ENCODE measurements around the gene PRSS35. TPM values are rescaled to one million over a fixed set of nuclear protein-coding genes. Genes with fewer than 3 reads are reported as not detected.
"Not testable (repeated sequence)": the region's sequence is repeated elsewhere in the genome, so short reads cannot be mapped to it uniquely, and the experiment has no call there.

Gene PRSS35
- total RNA-seq, 1 donor, result 3.5 TPM

- no peak overlapping the region for H3K4me3 ChIP-seq (ENCODE audit: low read depth, low read length)
- no peak for DNase-seq (ENCODE audit: low read depth)
- TF ChIP-seq, protein P1, sequence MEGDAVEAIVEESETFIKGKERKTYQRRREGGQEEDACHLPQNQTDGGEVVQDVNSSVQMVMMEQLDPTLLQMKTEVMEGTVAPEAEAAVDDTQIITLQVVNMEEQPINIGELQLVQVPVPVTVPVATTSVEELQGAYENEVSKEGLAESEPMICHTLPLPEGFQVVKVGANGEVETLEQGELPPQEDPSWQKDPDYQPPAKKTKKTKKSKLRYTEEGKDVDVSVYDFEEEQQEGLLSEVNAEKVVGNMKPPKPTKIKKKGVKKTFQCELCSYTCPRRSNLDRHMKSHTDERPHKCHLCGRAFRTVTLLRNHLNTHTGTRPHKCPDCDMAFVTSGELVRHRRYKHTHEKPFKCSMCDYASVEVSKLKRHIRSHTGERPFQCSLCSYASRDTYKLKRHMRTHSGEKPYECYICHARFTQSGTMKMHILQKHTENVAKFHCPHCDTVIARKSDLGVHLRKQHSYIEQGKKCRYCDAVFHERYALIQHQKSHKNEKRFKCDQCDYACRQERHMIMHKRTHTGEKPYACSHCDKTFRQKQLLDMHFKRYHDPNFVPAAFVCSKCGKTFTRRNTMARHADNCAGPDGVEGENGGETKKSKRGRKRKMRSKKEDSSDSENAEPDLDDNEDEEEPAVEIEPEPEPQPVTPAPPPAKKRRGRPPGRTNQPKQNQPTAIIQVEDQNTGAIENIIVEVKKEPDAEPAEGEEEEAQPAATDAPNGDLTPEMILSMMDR (IDR thresholded peaks at IDR 0.05; ENCODE audit: insufficient read depth, low read length), result no peak
These were observed 41.7 kb upstream of the PRSS35 start for GRCh38 chr6:83470587-83470986.

DNA sequence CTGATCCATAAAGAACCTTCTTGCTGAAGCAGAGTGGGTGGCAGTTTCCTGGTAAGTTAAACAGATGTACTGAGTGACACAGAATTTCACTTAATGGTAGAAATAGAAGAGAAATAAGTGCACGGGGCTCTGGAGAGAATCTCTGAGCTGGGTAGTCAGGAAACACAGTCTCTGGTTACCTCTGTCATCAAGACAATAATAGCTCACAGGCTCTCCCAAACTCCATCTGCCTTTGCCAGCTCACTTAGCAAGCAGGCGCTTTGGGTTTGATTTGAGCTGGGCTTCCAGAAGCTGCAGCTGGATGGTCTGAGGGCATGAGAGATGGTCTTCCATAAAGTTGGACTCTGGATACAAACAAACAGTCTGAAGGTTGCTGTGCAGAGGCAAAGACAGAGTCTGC is 39.6 kb upstream of the PRSS35 start:
- TF ChIP-seq, protein P1 (IDR thresholded peaks at IDR 0.05; ENCODE audit: insufficient read depth, low read length), result no peak
- no peak for DNase-seq (ENCODE audit: low read depth)
- H3K4me3 ChIP-seq (ENCODE audit: low read depth, low read length), result no peak overlapping the region

GRCh38 chr6:83474309-83474708 is 38.0 kb upstream of the PRSS35 start:
- DNase-seq (ENCODE audit: low read depth), result peak; percentile 12
- no peak overlapping the region for H3K4me3 ChIP-seq (ENCODE audit: low read depth, low read length)

GRCh38 chr6:83476971-83477370 is 35.4 kb upstream of the PRSS35 start:
- DNase-seq (ENCODE audit: low read depth), result no peak
- H3K4me3 ChIP-seq (ENCODE audit: low read depth, low read length), result no peak overlapping the region
- TF ChIP-seq, protein P1 (IDR thresholded peaks at IDR 0.05; ENCODE audit: insufficient read depth, low read length), result no peak

More at GRCh38 chr6:83474309-83474708, 38.0 kb upstream of the PRSS35 start:
- TF ChIP-seq, protein P1 (IDR thresholded peaks at IDR 0.05; ENCODE audit: insufficient read depth, low read length), result no peak

GRCh38 chr6:83479389-83479788 is 32.9 kb upstream of the PRSS35 start:
- TF ChIP-seq, protein P1 (IDR thresholded peaks at IDR 0.05; ENCODE audit: insufficient read depth, low read length), result no peak
- no peak overlapping the region for H3K4me3 ChIP-seq (ENCODE audit: low read depth, low read length)
- no peak for DNase-seq (ENCODE audit: low read depth)

GRCh38 chr6:83480470-83480869 is 31.9 kb upstream of the PRSS35 start:
- TF ChIP-seq, protein P1 (IDR thresholded peaks at IDR 0.05; ENCODE audit: insufficient read depth, low read length), result no peak
- H3K4me3 ChIP-seq (ENCODE audit: low read depth, low read length), result no peak overlapping the region
- no peak for DNase-seq (ENCODE audit: low read depth)

- not testable (repeated sequence) for DNase-seq (ENCODE audit: low read depth); H3K4me3 ChIP-seq (ENCODE audit: low read depth, low read length)
These were observed 30.4 kb upstream of the PRSS35 start for GRCh38 chr6:83481938-83482337.
